Hypothalamus (tissue), 51 donors: ENCODE results near the gene DNM1.
A peak's percentile ranks its signal among the peaks of the same experiment; 100 is the strongest.

Experiments used
- DNase-seq, 51 donors: peaks; one replicate each; lab custom pipeline; 2025; lab: John Stamatoyannopoulos, UW

Gene DNM1

DNA sequence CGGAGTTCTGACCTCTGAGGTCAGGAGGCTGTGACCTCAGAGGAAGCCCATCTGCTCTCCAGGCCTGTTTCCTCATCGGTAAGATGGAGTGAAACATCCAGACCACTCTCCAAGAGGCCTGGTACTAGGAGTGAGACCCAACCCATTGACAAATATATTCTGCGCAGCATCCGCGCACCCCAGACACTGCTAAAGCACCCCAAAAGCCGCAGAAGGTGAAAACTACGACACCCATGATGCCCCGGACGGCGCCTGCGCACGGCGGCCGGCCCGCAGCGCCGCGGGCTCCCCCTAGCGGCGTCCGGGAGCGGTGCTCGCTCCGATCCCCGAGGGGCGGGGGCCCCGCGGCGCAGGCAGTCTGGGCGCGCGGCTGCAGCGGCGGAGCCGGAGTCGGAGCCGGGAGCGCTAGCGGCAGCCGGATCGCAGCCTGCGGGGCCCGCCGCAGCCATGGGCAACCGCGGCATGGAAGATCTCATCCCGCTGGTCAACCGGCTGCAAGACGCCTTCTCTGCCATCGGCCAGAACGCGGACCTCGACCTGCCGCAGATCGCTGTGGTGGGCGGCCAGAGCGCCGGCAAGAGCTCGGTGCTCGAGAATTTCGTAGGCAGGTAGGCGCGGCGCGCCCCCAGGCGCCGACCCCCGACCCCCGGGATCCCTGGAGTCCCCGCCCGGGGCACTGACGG lies at the start of gene DNM1:
DNM1 (plus strand) TSS at position 356 of the 683 bp plus-strand sequence; CDS start at position 448, 92 bp downstream.
- peak in 38 of 51 donors; percentile 11 to 77 (median 39) for DNase-seq

DNA sequence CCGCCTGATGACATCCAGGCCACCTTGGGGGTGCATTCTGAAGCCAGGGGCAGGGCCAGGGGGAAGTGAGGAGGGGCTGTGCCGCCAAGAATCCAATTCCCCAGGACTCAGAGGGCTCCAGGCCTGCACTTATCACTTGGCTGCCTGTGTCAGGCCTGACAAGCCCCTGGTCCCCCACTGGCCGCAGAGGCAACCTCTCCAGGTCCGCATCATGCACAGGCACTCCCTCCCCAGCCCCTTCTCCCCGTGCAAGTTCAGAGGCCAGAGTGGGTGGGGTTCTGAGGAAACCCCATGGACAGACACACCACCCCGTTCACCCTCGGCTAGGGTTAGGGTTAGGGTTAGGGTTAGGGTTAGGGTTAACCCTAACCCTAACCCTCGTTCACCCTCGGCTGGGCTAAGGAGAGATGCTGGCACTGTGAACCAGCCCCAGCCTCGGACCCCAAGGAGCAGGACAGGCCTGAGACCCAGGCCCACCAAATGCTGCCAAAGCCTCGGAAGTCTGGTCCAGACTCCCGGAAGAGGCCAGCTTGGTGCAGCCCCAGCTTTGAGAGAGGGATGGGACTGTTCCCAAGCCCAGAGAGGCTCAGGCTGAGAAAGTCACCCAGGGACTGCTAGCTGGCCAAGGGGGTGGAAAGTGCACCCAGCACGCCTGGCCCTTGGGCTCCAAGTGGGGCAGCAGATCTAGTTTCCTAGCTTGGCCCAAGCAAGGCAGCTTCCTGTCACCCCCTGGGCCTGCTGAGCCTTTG lies 49.1 kb upstream of the DNM1 start:
- no peak for DNase-seq

DNA sequence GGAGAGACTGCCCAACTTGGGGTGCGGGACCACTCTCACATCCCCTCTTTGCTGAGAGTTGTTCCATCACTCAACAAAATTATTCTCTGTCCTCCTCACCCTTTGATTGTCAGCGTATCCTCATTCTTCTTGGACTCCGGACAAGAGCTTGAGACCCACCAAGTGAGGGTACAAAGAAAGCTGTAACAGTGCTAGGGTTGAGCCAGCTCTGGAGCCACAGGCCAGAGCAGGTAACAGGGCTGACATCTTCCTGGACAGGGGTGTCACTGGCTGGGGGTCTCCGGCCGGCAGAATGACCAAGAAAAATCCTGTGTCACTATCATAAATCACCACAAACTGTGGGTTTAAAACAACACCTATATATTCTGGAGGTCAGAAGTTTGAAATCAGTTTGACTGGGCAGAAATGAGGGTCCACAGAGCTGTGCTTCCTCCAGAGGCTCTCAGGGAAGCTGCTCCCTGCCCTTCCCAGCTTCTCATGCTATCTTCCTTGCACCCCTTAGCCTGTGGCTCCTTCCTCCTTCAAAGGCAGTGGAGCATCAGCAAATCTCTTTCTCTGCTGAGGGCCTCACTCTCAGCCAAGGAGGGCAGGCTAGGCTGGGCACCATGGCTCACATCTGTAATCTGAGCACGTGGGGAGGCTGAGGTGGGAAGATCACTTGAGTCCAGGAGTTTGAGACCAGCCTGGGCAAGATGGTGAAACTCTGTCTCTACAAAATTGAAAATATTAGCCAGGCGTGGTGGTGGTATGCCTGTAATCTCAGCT lies 47.3 kb upstream of the DNM1 start:
- no peak for DNase-seq

DNA sequence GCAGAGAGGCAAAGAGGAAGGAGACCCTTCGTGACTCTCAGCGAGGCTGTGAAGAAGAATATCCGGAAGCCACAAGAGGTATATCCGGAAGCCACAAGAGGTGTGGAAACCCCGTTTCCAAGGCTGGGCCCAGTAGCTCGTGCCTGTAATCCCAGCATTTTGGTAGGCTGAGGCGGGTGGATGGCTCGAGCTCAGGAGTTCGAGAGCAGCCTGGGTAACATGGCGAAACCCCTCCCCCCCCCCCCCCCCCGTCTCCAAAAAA lies 43.7 kb upstream of the DNM1 start:
- no peak for DNase-seq

DNA sequence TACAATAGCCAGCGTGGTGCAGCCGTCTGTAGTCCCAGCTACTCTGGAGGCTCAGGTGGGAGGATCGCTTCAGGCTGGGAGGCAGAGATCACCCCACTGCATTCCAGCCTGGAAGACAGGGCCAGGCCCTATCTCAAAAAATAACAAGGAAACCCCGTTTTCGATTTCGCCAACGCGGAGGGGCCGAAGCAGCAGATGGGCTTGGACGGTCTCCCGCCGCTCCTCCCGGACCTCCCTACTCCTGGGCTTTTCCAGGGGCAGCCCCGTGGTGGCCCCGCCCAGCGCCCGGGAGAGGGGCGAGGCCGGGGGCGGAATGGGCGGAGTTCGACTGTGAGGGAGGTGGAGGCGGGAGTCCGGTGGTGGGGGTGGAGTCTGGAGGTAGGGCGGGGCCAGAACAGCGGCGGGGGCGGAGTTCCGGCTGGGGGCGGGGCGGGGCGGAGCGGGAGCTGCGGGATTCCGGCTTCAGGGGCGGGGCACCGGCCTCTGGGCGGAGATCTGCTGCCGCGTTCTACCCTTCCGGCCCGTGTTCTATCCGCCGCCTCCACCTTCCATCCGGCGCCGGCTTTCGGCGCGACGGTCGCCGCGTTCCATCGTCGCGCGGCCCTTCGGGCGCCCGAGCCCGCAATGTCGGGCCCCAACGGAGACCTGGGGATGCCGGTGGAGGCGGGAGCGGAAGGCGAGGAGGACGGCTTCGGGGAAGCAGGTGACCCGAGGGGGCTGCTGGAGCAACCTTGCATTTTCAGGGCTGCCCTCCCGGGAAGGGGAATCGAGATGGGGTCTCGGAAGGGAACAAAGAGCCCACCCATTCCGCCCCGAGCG lies 43.2 kb upstream of the DNM1 start, which contains the start of gene BBLN:
BBLN (plus strand) TSS at position 482 of the 819 bp plus-strand sequence; CDS start at position 625, 143 bp downstream.
- DNase-seq: peak; percentile 15 to 98 (median 92)

DNA sequence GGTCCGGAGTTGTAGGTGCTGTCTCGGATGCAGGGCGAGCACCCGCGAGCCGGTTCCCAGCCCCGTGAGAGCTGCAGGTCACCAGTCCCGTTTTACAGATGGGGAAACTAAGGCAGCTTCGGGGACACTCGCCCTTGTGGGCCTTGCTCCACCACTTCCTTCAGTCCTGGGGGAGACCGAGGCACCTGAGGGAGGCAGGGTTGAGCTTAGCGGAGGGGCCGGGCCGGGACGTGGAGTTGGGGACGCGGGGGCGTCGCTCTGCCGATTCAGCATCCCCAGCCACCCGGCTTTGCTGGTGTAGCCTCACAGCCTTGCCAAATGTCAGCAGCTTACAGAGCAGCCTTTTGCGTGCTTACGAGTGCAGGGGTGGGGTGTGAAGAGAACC lies 42.6 kb upstream of the DNM1 start:
- peak in 2 of 51 donors; percentile 14 to 36 for DNase-seq

DNA sequence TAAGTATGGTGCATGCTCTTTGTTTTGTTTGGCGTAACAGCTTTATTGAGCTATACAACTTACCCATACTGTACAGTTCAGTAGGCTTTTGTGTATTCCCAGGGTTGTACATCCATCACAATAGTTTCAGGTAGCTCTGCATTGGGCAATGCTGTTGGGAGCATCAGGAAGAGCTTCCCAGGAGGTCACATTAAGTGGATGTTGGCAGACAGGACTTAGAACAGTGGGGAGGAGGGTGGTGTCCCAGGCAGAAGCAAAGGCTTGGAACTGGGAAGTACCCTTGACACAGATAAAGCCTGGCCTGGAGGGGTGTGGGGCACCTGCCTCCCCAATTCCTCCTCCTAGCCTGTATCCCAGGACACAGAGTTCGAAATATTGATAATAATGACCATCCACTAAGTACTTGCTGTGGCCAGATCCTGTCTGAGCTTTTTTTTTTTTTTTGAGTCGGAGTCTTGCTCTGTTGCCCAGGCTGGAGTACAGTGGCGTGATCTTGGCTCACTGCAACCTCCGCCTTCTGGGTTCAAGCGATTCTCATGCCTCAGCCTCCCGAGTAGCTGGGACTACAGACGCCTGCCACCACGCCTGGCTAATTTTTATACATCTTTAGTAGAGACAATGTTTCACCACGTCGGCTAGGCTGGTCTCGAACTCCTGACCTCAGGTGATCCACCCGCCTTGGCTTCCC lies 41.8 kb upstream of the DNM1 start:
- no peak for DNase-seq

DNA sequence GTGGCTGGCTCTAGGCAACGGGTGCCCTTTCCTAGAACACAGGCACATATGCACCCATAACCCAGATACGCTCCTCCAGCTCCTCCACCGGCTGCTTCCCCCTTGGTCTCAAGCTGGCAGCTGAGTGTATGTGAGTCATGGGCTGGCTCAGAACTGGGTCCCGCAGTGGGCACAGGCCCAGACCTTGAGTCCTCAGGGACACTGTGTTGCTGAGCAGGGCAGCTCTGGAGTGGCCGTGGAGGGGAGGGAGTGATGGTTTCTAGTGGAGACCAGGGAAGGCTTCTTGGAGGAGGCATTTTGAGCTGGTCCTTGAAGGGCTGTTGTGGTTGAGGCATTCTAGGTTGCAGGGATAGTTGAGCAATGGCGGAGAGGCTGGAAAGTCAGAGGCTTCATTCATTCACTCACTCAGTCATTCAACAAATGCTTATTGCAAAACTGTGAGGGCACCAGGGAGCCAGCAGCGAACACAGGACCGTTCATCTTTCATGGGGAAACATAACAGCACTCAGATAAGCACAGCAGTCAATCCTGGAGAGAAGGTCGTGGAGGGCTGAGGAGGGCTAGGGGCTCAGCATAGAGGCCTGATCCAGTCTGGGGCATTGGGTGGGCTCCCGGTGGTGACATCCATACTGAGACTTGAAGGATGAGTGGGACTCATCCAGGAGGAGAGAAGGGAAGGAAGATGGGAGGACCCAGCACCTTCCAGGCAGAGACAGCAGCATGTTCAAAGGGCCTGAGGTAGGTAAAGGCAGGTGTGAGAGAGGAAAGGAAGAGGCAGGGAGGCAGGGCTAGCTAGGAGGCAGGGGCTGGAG lies 40.8 kb upstream of the DNM1 start:
- DNase-seq: peak in 14 of 51 donors; percentile 6 to 67 (median 28)

DNA sequence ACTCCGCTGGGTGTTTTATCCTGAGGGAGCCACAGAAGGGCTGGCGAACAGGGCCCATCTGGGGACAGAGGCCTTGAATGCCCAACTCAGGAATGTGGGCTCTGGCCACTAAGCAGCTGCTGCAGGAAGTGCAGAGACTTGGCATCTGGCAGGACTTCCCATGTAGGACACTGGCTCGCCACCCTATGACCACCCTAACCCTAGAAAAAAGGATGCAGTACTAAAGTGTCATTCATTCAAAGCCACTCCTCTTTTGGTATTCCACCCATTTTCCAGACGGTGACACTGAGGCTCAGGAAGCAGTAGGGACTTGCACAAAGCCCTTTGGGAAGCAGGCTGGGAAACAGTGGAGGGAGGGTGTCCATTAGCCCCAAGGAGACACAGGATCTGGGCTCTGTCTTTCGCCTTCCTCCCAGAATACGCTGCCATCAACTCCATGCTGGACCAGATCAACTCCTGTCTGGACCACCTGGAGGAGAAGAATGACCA lies 40.1 kb upstream of the DNM1 start:
- no peak for DNase-seq

DNA sequence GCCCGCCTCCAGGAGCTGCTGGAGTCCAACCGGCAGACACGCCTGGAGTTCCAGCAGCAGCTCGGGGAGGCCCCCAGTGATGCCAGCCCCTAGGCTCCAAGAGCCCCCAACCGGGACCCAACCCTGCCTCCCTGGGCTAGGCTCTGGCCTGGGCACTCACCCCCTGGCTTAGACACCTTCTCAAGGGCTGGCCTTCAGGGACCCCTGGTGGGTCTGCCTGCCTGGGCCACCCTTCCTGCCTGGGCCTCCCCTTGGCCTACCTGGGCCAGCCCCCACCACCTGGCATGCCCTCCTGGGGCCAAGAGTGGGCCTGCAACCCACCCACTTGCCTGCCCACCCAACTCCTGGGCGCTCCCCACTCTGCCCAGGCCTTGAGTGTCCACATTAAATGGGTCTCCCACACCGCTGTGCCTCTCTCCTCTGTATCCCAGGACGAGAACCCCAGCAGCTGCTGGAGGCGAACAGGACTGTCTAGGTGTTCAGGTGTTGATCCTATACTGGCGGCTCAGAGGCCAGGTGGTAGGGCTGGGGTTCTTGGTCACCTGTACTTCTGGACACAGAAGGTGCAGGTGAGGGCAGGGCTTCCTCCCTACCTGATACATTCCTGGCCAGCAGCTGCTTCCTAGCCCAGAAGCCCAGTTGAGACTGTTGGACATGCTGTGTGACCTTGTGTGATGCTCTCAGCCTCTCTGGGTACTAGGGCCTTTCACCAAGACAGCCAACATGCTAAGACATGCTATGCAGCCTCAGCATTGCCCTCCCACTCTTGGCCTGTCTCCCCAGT lies 39.5 kb upstream of the DNM1 start:
- DNase-seq: no peak

DNA sequence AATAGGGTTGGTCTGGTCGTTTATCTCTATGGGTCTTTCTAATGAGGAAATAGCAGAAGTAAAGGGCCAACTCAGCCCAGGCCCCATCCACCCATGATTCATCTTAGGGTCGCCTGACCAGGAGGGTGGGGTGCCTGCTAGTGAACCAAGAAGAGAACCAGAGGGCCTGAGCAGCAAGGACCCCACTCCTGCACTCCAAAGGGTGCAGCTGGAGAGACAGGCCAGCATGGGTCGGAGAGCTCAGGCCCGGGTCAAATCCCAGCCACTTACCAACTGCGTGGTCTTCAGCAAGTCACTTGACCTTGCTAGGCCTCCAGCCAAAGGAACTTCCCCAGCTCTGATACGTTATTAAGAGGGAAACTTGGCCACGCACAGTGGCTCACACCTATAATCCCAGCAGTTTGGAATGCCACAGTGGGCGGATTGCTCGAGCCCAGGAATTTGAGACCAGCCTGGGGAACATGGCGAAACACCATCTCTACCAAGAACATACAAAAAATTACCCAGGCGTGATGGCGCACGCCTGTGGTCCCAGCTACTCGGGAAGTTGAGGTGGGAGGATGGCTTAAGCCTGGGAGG lies 38.8 kb upstream of the DNM1 start:
- DNase-seq: no peak

DNA sequence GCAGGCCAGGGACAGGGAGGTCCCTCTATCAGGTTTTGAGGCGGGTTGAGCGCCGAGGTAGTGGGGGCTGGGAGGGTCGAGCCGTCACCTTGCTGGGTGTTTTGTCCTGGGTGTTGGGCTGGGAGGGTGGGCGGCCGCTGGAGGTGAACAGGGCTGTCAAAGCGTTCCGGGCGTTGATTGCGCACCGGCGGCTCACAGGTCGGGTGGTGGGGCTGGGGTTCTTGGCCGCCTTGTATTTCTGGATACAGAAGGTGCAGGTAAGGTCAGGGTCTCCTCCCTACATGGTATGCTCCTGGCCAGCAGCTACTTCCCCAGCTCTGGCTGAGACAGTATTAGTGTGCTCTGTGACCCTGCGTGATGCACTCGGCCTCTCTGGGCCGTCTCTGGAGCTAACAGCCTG lies 37.0 kb upstream of the DNM1 start:
- DNase-seq: no peak

DNA sequence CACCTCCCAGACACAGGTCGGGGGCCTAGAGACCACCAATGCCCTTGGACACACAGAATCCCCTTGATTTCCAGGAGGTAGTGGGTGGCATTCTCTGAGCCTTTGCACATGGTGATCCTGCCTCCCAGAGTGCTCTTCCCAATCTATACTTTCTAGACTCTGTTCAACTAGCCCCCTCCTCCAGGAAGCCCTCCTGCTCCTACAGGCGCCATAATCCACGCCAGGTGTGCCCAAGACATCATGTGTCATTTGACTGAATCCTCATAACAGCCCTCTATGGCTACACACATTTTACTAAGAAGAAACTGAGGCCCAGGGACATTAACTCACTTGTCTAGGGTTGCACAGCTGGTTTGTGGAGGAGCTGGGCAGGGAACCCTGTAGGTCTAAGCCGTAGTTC lies 36.0 kb upstream of the DNM1 start:
- no peak for DNase-seq

DNA sequence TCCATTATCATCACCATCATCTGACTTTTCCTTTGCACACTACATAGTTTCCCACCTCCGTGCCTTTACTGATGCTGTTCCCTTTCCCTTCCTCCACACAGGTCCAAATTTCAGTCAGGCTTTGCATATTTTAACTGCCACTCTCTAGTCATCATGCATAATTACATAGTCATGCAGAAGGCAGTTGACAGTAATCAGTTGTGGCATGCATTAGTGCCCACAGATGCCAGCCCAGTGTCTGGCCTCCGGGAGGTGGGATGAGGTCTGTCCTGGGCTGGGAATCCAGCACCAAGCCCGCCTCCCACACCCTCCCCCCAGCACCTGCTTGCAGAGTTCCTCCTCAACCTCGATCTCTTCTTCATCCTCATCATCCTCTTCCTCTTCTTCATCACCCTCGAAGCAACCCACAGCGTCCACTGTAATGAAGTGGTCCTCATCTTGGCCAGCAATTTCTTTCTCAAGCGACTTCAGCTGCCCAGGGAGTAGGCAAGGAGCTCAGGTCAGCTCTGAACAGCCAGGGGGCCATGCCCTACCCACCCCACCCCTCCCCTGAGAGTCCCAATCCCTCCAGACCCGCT lies 34.4 kb upstream of the DNM1 start:
- DNase-seq: no peak

DNA sequence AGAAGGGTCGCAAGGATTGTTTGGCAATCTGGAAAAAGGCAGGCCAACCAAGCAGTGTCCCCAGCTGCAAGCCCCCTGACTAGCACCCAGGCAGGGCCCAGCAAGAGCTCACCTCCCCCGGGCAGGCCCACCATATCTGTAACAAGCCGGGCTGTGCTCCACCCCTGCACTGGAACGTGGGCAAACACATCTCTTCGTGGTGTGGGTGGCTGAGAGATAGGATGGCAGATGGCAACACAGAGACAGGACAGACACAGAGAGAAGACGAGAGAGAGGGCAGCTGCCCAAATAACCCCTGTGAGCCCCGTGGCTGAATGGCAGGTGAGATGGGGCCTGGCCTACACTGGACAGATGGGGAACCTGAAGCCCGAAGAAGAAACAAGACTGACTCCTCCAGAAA lies 33.7 kb upstream of the DNM1 start:
- DNase-seq: no peak

DNA sequence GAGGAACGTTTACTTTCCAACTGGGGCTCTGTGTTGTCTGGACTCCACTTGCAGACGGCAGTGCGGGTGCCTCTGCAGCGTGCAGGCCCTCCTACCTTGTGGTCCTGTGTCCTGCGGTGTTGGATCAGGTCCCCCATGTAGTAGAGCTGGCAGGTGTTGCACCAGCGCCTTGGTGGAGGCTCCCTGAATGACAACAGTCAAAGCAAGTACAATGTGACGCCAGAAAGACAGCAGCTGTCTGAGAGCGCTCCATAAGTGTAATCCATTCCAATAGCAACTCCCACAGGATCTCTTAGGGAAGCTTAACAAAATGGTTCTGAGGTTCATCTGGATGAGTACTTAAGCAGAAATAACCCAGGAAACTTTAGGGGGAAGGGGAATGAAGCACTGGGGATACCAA lies 33.3 kb upstream of the DNM1 start:
- no peak for DNase-seq

DNA sequence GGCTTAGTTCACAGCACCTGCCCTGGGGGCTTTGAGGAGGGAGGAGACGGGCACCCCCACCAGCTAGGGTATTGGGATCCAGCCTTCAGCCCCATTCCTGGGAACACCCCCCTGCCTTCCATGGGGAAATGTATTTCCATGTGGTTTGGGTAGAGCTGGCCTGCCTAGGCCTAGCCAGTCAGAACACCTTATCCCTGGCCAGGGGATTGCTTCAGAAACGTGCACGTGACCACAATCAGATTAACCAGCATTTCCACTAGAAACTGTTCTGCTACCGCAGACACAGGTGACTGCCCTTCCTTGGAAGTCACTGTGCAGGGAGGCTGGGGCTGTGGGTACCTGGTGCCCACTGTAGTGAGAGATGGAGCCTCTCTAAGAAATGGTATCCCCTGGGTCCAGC lies 29.1 kb upstream of the DNM1 start:
- DNase-seq: no peak

DNA sequence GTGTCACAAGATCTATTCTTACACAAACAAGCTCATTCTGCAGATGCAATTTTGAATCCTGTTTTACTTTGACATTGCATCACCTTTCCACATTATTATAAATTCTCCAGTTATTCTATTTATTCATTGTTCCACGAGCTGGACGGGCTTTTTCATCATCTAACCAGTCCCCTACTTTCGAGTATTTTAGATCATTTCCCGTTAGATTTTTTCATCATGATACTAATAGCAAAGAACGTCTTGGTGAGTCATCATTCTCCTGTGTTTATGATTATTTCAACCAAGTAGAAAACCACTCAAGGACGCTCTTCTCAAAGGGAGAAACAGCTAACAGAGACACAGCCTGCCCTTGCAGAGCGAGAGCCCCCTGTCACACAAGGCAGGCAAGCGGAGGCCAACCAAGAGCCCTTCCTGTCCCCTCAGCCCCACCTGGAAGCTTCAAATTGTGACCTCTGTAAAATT lies 28.0 kb upstream of the DNM1 start:
- no peak for DNase-seq
